Peyer's patch (tissue), 4 donors: ENCODE measurements around the gene TDRD12.

ENCODE experiments used
- CTCF ChIP-seq, 6 experiments: fragments of 450-650 bp in 4 of 6; fragments of 200-600 bp in 2 of 6; sonication (generic) in 1 of 6; IDR thresholded peaks; one replicate each; pipeline ENCODE4 v1.5.1; 2017 to 2019; ENCODE audit warnings: antibody characterized with exemption in 6 of 6, mild to moderate bottlenecking in 3 of 6, moderate library complexity in 1 of 6
- POLR2A ChIP-seq, 2 donors: fragments of 450-650 bp; IDR thresholded peaks; one replicate each; pipeline ENCODE4 v1.5.1; 2017; ENCODE audit warnings: antibody characterized with exemption in 2 of 2, mild to moderate bottlenecking in 2 of 2, moderate library complexity in 2 of 2

- no peak for TF ChIP-seq CTCF (IDR thresholded peaks at IDR 0.05)
- no peak for TF ChIP-seq POLR2A (IDR thresholded peaks at IDR 0.05)
Observed at GRCh38 chr19:32859591-32859990, 140.0 kb downstream of the TDRD12 start.
